Activated naive CD4-positive, alpha-beta T cell treated with Interleukin-2 at 50 U/mL for 16 hours (primary cell): ENCODE measurements around the gene MCUB.
"Not testable (repeated sequence)": the region's sequence is repeated elsewhere in the genome, so short reads cannot be mapped to it uniquely, and the experiment has no call there.

Source experiments
- DNase-seq: peaks from one replicate; pipeline ENCODE4 v3.0.0-alpha.2; 2020

MCUB gene

GRCh38 chr4:109559983-109560686 lies at the start of gene MCUB:
TSS of gene MCUB (plus strand) at chr4:109560246. CDS start at chr4:109560338, 92 bp downstream.
- peak; percentile 92 for DNase-seq

GRCh38 chr4:109510687-109511086 lies 49.4 kb upstream of the MCUB start:
- no peak for DNase-seq

- DNase-seq = no peak
Measured at GRCh38 chr4:109511414-109511813, 48.6 kb upstream of the MCUB start.

- not testable (repeated sequence) for DNase-seq
Measured at GRCh38 chr4:109513368-109513767, 46.7 kb upstream of the MCUB start.

- DNase-seq = no peak
Measured at GRCh38 chr4:109532182-109532581, 27.9 kb upstream of the MCUB start.

- DNase-seq = no peak
Measured at GRCh38 chr4:109545401-109545800, 14.6 kb upstream of the MCUB start.

GRCh38 chr4:109547394-109547793 lies 12.7 kb upstream of the MCUB start:
- DNase-seq = no peak

GRCh38 chr4:109548655-109549054 lies 11.4 kb upstream of the MCUB start:
- DNase-seq = no peak

GRCh38 chr4:109552237-109552636 lies 7.8 kb upstream of the MCUB start:
- no peak for DNase-seq

- DNase-seq = no peak
Measured at GRCh38 chr4:109553130-109553529, 6.9 kb upstream of the MCUB start.

- no peak for DNase-seq
Measured at GRCh38 chr4:109554971-109555370, 5.1 kb upstream of the MCUB start.

GRCh38 chr4:109557433-109557832 lies 2.6 kb upstream of the MCUB start:
- no peak for DNase-seq

- DNase-seq = not testable (repeated sequence)
Measured at GRCh38 chr4:109558095-109558494, 2.0 kb upstream of the MCUB start.

- DNase-seq = peak; percentile 52
Measured at GRCh38 chr4:109559625-109559982, 442 bp upstream of the MCUB start.

- peak; percentile 64 for DNase-seq
Measured at GRCh38 chr4:109560687-109561461, 828 bp downstream of the MCUB start.

GRCh38 chr4:109562457-109563239 lies 2.6 kb downstream of the MCUB start:
- no peak for DNase-seq

GRCh38 chr4:109571494-109571893 lies 11.4 kb downstream of the MCUB start:
- no peak for DNase-seq

GRCh38 chr4:109572154-109572553 lies 12.1 kb downstream of the MCUB start:
- DNase-seq = no peak

GRCh38 chr4:109574443-109574850 lies 14.4 kb downstream of the MCUB start:
- no peak for DNase-seq

- DNase-seq = no peak
Measured at GRCh38 chr4:109574931-109575804, 15.1 kb downstream of the MCUB start.

- no peak for DNase-seq
Measured at GRCh38 chr4:109576462-109576861, 16.4 kb downstream of the MCUB start.

- no peak for DNase-seq
Measured at GRCh38 chr4:109578846-109579245, 18.8 kb downstream of the MCUB start.

GRCh38 chr4:109579997-109580396 lies 20.0 kb downstream of the MCUB start:
- DNase-seq = not testable (repeated sequence)
